Fibroblast of pulmonary artery (primary cell): ENCODE data around the gene SOX11.

ENCODE experiments used
- DNase-seq: peaks from one replicate; pipeline ENCODE4 v3.0.0-alpha.2; 2010; ENCODE audit warnings: low read depth
- H3K4me3 ChIP-seq: replicated peaks from 2 replicates; pipeline ENCODE4 v1.5.1; 2011; ENCODE audit warnings: low read depth, mild to moderate bottlenecking, control low read depth, low read length, moderate library complexity
- CTCF ChIP-seq: IDR thresholded peaks from 2 replicates; pipeline ENCODE4 v1.5.1; 2011; ENCODE audit warnings: mild to moderate bottlenecking, control low read depth, low read length, inconsistent platforms; ENCODE audit errors: missing control alignments

SOX11 gene

GRCh38 chr2:5723791-5724735 is 31.9 kb downstream of the SOX11 start:
- H3K4me3 ChIP-seq, result no peak overlapping the region
- TF ChIP-seq CTCF, result no peak
- DNase-seq, result no peak

GRCh38 chr2:5725072-5725471 is 32.9 kb downstream of the SOX11 start:
- no peak for DNase-seq
- H3K4me3 ChIP-seq, result no peak overlapping the region
- no peak for TF ChIP-seq CTCF

- no peak for TF ChIP-seq CTCF
- no peak overlapping the region for H3K4me3 ChIP-seq
- peak; percentile 0 for DNase-seq
Measured at GRCh38 chr2:5725794-5726463, 33.7 kb downstream of the SOX11 start.

GRCh38 chr2:5727235-5727634 is 35.1 kb downstream of the SOX11 start:
- DNase-seq, result no peak
- no peak overlapping the region for H3K4me3 ChIP-seq
- no peak for TF ChIP-seq CTCF

GRCh38 chr2:5729416-5729815 is 37.2 kb downstream of the SOX11 start:
- H3K4me3 ChIP-seq, result no peak overlapping the region
- no peak for TF ChIP-seq CTCF
- no peak for DNase-seq

GRCh38 chr2:5730386-5730785 is 38.2 kb downstream of the SOX11 start:
- TF ChIP-seq CTCF, result no peak
- no peak overlapping the region for H3K4me3 ChIP-seq
- no peak for DNase-seq
